Breast epithelium (tissue), 3 donors: Measurements from ENCODE around the gene ANTXR1.

Source experiments
- CTCF ChIP-seq, 3 donors: fragments of 450-650 bp; IDR thresholded peaks; one replicate each; pipeline ENCODE4 v1.5.1; 2016 to 2017; ENCODE audit warnings: antibody characterized with exemption in 3 of 3, mild to moderate bottlenecking in 3 of 3, moderate library complexity in 3 of 3
- POLR2A ChIP-seq: fragments of 450-650 bp; IDR thresholded peaks from one replicate; pipeline ENCODE4 v1.6.1; 2016; ENCODE audit warnings: antibody characterized with exemption, mild to moderate bottlenecking, moderate library complexity
- POLR2AphosphoS5 ChIP-seq, 3 donors: sonication (generic); formaldehyde crosslinking; IDR thresholded peaks; one replicate each; pipeline ENCODE4 v1.6.1; 2017; ENCODE audit warnings: antibody characterized with exemption in 3 of 3

- TF ChIP-seq CTCF (IDR thresholded peaks at IDR 0.05) (no peak), POLR2A (no peak), POLR2AphosphoS5 (IDR thresholded peaks at IDR 0.05) (no peak)
Observed at GRCh38 chr2:69223759-69224511, 211.0 kb downstream of the ANTXR1 start.
